ENCODE measurements around the gene SMIM32.

Gene SMIM32

DNA sequence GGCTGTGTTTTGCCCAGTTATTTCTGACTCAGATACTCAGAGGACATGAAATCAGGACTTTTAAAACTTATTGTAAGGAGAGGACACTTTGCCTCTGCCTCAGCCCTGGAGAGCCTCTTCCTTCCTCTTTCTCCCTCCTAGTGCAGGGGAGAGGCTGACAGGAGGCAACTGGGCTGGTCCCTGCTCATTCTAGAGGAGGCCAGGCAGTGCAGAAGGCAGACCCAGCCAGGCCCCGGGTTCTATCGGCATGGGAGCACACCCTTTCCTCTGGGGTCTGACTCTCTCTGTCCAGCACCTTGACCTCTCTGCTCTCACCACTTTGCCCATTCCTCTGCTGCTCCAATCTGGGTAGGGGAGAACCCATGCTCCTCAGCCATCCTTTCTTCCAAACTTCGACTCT lies 16.0 kb upstream of the SMIM32 start:
- H3K4me3 ChIP-seq (ENCODE audit: low read length) = no peak overlapping the region
- no peak for DNase-seq (ENCODE audit: low read depth)
- TF ChIP-seq, protein P1, sequence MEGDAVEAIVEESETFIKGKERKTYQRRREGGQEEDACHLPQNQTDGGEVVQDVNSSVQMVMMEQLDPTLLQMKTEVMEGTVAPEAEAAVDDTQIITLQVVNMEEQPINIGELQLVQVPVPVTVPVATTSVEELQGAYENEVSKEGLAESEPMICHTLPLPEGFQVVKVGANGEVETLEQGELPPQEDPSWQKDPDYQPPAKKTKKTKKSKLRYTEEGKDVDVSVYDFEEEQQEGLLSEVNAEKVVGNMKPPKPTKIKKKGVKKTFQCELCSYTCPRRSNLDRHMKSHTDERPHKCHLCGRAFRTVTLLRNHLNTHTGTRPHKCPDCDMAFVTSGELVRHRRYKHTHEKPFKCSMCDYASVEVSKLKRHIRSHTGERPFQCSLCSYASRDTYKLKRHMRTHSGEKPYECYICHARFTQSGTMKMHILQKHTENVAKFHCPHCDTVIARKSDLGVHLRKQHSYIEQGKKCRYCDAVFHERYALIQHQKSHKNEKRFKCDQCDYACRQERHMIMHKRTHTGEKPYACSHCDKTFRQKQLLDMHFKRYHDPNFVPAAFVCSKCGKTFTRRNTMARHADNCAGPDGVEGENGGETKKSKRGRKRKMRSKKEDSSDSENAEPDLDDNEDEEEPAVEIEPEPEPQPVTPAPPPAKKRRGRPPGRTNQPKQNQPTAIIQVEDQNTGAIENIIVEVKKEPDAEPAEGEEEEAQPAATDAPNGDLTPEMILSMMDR (conservative IDR thresholded peaks at IDR 0.05; ENCODE audit: low read depth, low read length) = no peak

DNA sequence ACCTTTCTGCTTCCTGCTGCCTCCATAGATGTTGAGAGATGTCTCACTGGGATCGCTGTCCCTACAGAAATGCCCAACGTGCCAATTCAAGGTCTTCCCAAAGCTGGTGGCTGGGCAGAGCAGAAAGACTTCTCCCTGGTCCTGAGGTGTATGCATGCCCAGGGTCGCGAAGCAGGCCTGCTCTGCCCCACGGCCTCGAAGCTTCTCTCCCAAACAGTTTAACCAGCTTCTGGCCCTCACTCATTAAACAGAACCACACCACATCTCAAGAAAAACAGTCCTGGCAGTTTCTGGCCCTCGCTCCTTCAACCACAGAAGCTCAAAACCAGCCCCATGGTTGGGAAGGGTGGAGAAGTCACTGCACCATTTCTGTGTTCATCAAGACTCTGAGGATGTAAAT lies 14.7 kb upstream of the SMIM32 start:
- TF ChIP-seq, protein P1 (conservative IDR thresholded peaks at IDR 0.05; ENCODE audit: low read depth, low read length) = no peak
- H3K4me3 ChIP-seq (ENCODE audit: low read length) = no peak overlapping the region

DNA sequence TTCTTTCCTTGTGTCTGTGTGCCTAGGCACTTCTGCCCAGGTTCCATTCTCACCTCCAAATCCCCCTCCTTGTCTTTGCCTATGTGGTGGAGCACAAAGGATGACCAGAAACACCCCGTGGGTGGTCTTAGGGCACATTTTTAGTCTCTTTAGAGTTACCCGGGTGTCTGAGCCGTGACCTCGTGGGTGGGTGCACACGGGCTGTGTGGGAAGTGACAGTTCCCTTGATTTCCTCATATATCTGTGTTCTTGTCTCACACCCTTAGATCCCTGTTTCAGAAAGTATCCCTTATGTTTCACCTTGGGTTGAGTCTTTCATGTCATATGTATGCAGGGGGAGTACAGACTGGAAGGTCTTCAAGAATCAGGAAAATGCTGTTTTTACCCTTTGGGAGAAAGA lies 13.4 kb upstream of the SMIM32 start:
- no peak for DNase-seq (ENCODE audit: low read depth)
- no peak overlapping the region for H3K4me3 ChIP-seq (ENCODE audit: low read length)
- TF ChIP-seq, protein P1 (conservative IDR thresholded peaks at IDR 0.05; ENCODE audit: low read depth, low read length) = no peak

More for the DNA sequence above, 14.7 kb upstream of the SMIM32 start:
- DNase-seq (ENCODE audit: low read depth) = no peak

DNA sequence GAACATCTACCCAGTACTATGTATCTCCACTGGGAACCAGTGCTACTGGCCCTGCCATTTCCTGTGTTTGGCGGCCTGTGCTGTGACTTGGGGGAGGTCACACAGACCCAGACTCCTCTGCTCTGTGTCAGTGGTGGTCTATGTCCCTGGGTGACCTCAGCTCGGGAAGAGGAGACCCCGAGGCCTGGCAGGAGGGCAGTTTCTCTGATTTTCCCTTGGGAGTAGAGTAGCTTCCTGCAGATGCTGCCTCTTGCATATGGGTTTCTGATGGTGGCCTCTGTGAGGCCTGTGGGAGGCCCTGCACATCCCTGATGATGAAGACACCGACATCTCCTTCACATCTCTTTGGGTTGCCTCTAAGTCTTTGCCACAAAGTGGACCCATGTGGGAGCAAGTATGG lies 13.0 kb upstream of the SMIM32 start:
- no peak overlapping the region for H3K4me3 ChIP-seq (ENCODE audit: low read length)
- TF ChIP-seq, protein P1 (conservative IDR thresholded peaks at IDR 0.05; ENCODE audit: low read depth, low read length) = no peak
- DNase-seq (ENCODE audit: low read depth) = no peak

DNA sequence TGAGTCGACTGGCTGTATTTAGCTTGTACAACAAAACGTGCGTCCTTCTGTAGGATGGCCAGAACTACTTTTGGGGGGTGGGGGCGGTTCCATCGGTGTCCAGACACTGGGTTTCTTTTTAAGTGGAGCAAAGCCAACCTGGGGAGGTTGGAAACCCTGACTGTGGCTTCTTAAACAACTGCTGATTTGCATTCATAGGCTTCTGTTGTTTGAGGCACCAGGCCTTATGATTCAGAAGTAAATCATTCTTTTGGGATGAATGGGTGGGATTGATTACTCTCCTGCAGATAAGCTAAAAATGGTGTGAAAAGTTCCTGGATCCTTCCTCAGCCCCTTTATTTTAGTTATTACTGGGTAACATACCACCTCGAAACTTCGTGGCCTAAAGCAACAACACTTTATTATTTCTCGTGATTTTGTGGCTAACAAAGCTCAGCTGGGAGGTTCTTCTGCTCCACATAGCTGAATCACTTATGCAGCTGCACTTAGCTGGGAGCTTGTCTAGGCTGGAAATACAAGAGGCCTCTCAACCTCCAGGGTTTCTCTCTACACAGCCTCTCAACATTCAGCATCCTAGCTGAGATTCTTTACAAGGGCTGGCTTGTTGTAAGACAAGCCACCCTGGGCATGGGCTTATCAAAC lies 12.2 kb upstream of the SMIM32 start:
- no peak overlapping the region for H3K4me3 ChIP-seq (ENCODE audit: low read length)
- DNase-seq (ENCODE audit: low read depth) = no peak
- TF ChIP-seq, protein P1 (conservative IDR thresholded peaks at IDR 0.05; ENCODE audit: low read depth, low read length) = no peak

DNA sequence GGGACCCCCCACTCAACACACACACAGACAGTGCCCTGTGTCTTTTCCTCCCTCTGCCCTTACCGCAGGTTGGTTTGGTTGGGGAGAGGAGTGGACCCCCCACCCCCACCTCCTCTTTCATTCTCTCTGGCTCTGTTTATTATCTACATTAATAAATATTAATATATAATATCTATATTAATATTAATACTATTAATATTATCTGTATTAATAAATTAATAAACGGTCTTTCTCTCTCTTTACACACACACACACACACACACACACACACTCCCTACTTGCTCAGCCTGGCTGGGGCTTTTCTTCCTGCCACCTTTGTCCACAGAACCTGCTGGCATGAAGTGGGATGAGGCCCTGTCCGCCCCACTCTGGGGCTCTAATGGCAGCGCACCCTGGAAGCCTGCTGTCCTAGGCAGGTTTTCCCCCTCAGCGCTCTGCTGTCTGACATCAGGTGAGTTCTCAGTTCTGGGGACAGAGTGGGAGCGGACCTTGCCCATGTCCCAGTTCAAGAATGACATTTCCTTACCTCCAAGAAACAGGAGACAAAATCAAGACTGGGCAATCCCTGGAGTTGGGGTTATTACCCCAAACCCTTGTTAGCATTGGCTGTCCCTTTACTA lies 10.5 kb upstream of the SMIM32 start:
- TF ChIP-seq, protein P1 (conservative IDR thresholded peaks at IDR 0.05; ENCODE audit: low read depth, low read length) = no peak
- DNase-seq (ENCODE audit: low read depth) = no peak
- H3K4me3 ChIP-seq (ENCODE audit: low read length) = no peak overlapping the region
